Kidney capillary endothelial cell (primary cell): ENCODE results near the gene TES.
"Not testable (repeated sequence)": the region's sequence is repeated elsewhere in the genome, so short reads cannot be mapped to it uniquely, and the experiment has no call there.

Experiments used
- DNase-seq: peaks from one replicate; pipeline ENCODE4 v3.0.0-alpha.2; 2018; ENCODE audit warnings: low spot score

TES gene

GRCh38 chr7:116223588-116223987 is 13.2 kb downstream of the TES start:
- DNase-seq, result no peak

DNA sequence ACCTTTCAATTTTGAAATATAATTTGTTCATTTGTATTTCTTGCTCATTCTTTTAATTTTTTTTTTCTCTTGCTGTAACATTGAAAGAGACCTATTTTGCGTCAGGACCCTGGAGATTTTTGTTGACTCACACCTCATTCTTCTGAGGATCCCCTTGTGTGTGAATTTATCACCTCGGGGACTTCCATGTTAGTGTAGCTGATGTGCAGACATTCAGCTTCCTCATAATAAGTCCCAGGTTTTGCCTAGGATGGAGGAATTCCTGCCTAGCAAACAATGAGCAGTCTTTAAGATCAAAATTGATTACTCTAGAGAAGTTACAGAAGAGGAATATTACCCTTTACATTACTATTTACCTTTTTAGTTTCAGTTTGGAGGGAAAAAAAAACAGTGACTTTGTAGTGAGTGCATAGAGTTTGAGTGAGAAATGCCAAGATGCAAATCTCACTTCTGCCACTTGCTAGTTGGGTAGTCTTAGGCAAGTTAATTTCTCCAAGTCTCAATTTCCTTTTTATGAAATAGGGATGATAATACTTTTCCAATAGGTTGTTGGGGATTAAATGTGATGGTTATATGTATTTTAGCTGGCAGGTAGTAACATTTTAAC is 14.3 kb downstream of the TES start:
- DNase-seq, result no peak

DNA sequence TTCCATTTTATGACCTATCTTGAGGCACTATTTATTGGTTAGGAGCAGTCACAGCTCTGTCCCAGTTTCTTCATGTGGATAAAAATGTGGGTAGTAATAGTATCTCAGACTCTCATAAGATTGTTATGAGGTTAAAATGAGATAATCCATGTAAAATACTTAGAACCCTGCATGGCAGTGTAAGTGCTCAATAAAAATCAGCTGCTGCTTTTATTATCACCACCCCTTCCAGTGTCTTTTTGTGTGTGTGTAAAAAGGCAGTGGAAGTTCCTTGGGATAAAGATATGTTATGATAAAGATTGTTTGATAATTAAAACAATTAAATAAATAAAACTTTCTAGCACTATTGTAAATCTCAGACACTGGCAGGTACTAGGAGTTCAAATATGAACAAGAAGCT is 15.5 kb downstream of the TES start:
- DNase-seq, result no peak

DNA sequence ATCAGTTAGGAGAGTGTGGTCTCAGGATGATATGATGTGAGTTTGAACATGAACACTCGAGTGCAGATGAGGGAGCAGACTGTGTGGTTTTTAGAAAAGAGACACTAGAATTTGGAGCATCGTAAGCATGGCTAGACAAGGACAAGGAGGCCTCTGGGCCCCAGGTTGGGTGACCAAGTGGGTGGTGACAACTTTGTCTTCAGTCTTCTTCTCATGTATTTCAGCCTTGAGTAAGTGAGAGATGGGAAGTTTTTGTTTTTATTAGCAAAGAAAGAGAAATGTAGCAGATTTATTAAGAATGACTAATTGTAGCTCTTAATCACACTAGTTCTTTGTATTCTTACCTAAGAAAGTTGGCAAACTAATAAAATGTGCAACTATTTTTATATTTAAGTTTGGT is 16.3 kb downstream of the TES start:
- DNase-seq, result no peak

- DNase-seq, result no peak
Measured at GRCh38 chr7:116227678-116228239, 17.4 kb downstream of the TES start.

DNA sequence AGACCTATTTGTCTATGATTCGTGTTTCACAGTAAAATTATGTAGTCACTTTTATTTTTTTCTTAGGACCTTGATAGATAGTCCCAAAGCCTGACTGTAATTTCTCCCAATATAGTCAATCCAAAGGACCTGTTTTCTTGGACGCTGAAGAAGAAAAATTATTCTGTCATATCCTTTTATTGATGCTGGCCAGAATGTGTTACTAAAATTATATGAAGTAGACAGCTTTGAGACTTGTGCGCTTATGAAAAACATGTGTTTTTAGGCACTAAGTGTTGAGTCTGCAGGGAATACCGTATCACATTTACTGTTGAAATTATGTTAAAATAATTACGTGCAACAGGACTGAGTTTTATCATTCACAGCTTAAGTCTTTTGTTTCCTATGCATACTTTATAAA is 17.9 kb downstream of the TES start:
- no peak for DNase-seq

DNA sequence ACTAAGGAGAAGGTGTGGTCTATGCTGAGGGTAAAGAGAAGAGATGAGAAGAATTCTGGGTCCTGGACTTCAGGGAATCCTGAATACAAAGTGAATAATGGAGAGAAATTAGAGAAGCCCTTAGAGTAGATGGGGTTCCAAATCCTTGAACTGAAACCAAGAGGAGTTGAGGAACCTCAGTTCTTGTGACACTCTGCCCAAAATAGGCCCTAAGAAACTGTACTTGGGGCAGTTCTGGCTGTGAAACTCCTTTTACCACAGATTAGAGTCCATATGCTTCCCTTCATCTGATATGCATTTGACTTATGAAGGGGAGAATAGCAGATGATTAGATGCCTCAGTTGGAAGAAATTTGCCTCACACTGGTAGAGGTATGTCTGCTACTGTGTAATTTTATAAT is 19.0 kb downstream of the TES start:
- no peak for DNase-seq

- DNase-seq, result no peak
Measured at GRCh38 chr7:116230191-116231005, 20.1 kb downstream of the TES start.

- DNase-seq, result no peak
Measured at GRCh38 chr7:116231543-116231942, 21.2 kb downstream of the TES start.

DNA sequence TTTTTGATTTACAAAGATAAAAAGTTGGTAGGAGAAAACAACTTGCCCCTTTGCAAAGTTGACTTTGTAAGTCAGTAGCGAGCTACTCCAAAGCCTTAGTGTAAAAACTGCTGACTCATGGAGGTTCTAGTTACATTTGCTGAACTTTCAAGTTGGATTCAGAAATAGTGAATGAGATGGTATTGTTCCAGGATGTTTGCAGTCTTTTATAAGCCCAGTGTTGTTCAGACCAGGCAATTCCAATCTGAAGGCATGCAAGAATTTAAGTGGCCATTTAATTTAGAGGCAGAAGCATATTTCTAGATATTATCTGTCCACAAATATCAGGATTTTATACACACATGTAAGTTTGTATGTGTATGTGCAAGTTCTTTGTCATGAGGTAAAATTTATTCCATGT is 21.6 kb downstream of the TES start:
- no peak for DNase-seq

DNA sequence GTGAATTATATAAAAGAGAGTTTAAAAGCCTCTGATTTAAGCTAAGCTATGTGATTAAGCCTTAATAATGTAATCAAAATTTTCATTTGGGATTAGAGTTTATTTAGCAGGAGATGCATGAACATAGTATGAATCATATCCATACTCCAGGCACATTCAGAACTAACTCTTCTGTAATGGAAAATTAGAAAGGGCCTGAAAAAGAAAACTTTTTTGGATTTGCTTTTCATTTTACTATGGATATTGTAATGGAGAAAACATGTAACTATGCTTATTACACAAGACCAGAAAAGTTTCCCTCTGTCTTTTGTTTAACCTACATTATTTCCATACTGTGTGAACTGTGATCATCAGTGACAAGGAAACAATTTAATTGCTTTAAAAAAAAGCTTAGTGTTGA is 22.0 kb downstream of the TES start:
- no peak for DNase-seq

GRCh38 chr7:116232920-116233319 is 22.6 kb downstream of the TES start:
- DNase-seq, result no peak

- DNase-seq, result no peak
Measured at GRCh38 chr7:116234517-116235200, 24.3 kb downstream of the TES start.

DNA sequence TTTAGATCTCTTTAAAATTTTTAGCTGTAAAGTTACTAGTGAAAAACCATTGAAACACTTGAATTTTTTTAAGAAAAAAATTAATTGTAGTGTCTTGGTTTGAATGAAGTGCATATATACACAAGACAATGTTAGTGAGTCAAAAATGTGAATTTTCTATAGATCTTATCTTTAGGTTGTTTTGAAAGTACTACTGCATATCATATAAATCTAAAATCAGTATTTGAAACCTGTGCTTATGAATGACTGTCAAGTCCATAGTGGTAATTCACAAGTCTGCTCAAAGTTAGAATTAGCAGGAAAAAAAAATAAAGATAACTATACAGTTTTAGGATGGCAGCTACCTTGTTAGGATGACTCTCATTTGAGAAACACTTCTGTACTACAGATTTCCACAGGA is 25.0 kb downstream of the TES start:
- no peak for DNase-seq

DNA sequence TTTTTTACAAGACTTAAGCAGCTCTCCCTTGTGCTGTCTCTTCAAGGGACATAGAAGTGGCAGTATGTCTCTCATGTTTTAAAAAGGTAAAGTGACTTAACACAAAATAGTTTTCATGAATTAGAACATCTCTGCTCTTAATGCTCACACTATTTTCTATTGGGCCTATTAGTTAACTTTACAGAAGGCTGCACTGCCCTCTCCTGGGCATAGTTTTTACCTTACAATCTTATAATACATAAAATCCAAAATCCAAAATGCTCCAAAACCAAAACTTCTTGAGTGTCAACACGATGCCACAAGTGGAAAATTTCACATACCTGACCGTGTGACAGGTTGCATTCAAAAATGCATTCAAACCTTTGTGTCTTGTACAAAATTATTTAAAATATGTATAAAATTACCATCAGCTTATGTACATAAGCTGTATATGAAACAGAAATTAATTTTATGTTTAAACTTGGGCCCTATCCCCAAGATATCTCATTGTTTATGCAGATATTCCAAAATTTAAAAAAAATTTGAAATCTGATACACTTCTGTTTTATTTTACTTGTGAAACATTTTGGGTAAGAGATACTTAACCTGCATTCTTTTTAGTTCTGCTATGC is 25.8 kb downstream of the TES start:
- no peak for DNase-seq

GRCh38 chr7:116239020-116239419 is 28.7 kb downstream of the TES start:
- DNase-seq, result no peak

GRCh38 chr7:116239434-116239833 is 29.1 kb downstream of the TES start:
- DNase-seq, result no peak

- DNase-seq, result no peak
Measured at GRCh38 chr7:116240024-116240668, 29.8 kb downstream of the TES start.

DNA sequence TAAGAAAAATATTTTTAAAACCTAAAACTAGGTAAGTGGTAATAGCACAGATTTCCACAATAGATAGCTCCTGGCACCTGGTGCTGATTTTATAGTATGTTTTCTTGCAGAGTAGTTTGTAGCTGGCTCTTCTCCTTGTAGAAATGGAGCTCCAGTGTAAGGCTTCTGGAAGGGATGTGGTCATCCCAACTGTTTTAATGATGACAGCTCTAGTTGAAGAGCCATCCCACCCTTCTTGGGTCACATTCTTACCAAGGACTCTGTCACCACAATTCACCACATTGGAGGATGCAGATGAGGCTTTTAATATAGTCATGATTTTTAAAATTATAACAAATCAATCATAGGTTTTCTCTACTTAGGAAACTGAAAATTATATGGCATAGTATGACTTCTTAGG is 31.0 kb downstream of the TES start:
- no peak for DNase-seq

GRCh38 chr7:116242178-116242577 is 31.8 kb downstream of the TES start:
- no peak for DNase-seq

GRCh38 chr7:116242759-116243158 is 32.4 kb downstream of the TES start:
- no peak for DNase-seq

DNA sequence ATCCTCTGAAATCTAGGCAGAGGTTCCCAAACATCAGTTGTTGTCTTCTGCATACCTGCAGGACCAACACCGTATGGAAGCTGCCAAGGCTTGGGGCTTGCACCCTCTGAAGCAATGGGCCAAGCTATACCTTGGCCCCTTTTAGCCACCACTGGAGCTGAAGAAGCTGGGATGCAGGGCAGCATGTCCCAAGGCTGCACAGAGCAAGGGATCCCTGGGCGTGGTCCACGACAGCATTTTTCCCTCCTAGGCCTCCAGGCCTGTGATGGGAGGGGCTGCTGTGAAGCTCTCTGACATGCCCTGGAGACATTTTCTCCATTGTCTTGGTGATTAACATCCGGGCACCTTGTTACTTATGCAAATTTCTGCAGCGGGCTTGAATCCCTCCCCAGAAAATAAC is 34.5 kb downstream of the TES start:
- not testable (repeated sequence) for DNase-seq
